Neural progenitor cell (in vitro differentiated cells): ENCODE measurements around the gene TRRAP. TPM values are rescaled to one million over a fixed set of nuclear protein-coding genes. Genes with fewer than 3 reads are reported as not detected.

ENCODE experiments used
- DNase-seq: peaks from one replicate; pipeline ENCODE4 v3.0.0-alpha.2; 2016; ENCODE audit warnings: low spot score
- H2AFZ ChIP-seq: fragments of 200-600 bp; sonication (generic); replicated peaks from 2 replicates; pipeline ENCODE4 v1.6.1; 2016; ENCODE audit warnings: antibody characterized with exemption
- H3F3A ChIP-seq: fragments of 200-600 bp; sonication (generic); 2 replicates; pipeline ENCODE4 v1.6.1; 2016; ENCODE audit warnings: antibody characterized with exemption, low read depth
- H3K27ac ChIP-seq: fragments of 200-600 bp; sonication (generic); 2 replicates; pipeline ENCODE4 v1.5.1; 2016; ENCODE audit warnings: mild to moderate bottlenecking
- H3K27me3 ChIP-seq: fragments of 200-600 bp; sonication (generic); 2 replicates; pipeline ENCODE4 v1.6.1; 2016; ENCODE audit warnings: mild to moderate bottlenecking, moderate library complexity
- H3K36me3 ChIP-seq: fragments of 200-600 bp; sonication (generic); 2 replicates; pipeline ENCODE4 v1.5.1; 2016
- H3K4me1 ChIP-seq: fragments of 200-600 bp; sonication (generic); 2 replicates; pipeline ENCODE4 v1.6.1; 2016; ENCODE audit warnings: mixed run types
- H3K4me2 ChIP-seq: fragments of 200-600 bp; sonication (generic); 2 replicates; pipeline ENCODE4 v1.6.1; 2016
- H3K4me3 ChIP-seq: fragments of 200-600 bp; sonication (generic); 2 replicates; pipeline ENCODE4 v1.5.1; 2016
- H3K79me2 ChIP-seq: fragments of 200-600 bp; sonication (generic); 2 replicates; pipeline ENCODE4 v1.6.1; 2016; ENCODE audit warnings: low read depth
- H3K9ac ChIP-seq: fragments of 200-600 bp; sonication (generic); 2 replicates; pipeline ENCODE4 v1.6.1; 2016
- H3K9me3 ChIP-seq: fragments of 200-600 bp; sonication (generic); 2 replicates; pipeline ENCODE4 v1.5.1; 2016; ENCODE audit warnings: low read depth
- H4K20me1 ChIP-seq: fragments of 200-600 bp; sonication (generic); 2 replicates; pipeline ENCODE4 v1.6.1; 2016; ENCODE audit warnings: low read depth
- H3K27ac Mint-ChIP-seq: 3 replicates; pipeline ENCODE4 v1.8.0; 2021; ENCODE audit warnings: mixed read lengths
- H3K27me3 Mint-ChIP-seq: 2 replicates; pipeline ENCODE4 v1.8.0; 2022; ENCODE audit warnings: low read depth, mild to moderate bottlenecking, inconsistent platforms, moderate library complexity, mixed read lengths; ENCODE audit not compliant: insufficient read depth
- H3K36me3 Mint-ChIP-seq: 3 replicates; pipeline ENCODE4 v1.8.0; 2021; ENCODE audit warnings: mixed read lengths
- H3K4me1 Mint-ChIP-seq: 3 replicates; pipeline ENCODE4 v1.8.0; 2021; ENCODE audit warnings: mixed read lengths
- H3K4me3 Mint-ChIP-seq: 3 replicates; pipeline ENCODE4 v1.8.0; 2021; ENCODE audit warnings: mild to moderate bottlenecking, moderate library complexity, mixed read lengths
- H3K9me3 Mint-ChIP-seq: 3 replicates; pipeline ENCODE4 v1.8.0; 2020; ENCODE audit warnings: mixed read lengths
- CTCF ChIP-seq: fragments of 200-600 bp; sonication (generic); IDR thresholded peaks from 2 replicates; pipeline ENCODE4 v1.5.1; 2017; ENCODE audit warnings: antibody characterized with exemption, mild to moderate bottlenecking
- EZH2 ChIP-seq: fragments of 200-600 bp; sonication (generic); IDR thresholded peaks from 2 replicates; pipeline ENCODE4 v1.6.1; 2017; ENCODE audit warnings: antibody characterized with exemption, mild to moderate bottlenecking, moderate library complexity
- EZH2phosphoT487 ChIP-seq: fragments of 200-600 bp; sonication (generic); IDR thresholded peaks from 2 replicates; pipeline ENCODE4 v1.6.1; 2017; ENCODE audit warnings: antibody characterized with exemption
- total RNA-seq: library from RNA; depleted of rRNA; stranded (reverse); fragments of >200 nt; gene quantifications from 2 replicates; pipeline ENCODE4 v1.2.3, GENCODE V29; 2015; ENCODE audit warnings: low replicate concordance

The TRRAP gene
- total RNA-seq, 1 donor from 2014 or later, result 19.9 TPM

GRCh38 chr7:98917331-98917730, 39.0 kb downstream of the TRRAP start:
- H3K4me2 ChIP-seq, result no peak overlapping the region
- H3K4me3 ChIP-seq, result no peak overlapping the region
- no peaks in the 10 kb centered on the region for H3K79me2 ChIP-seq
- Mint-ChIP-seq H3K27ac (no peak overlapping the region), H3K27me3 (no peaks in the 10 kb centered on the region), H3K4me3 (no peak overlapping the region), H3K4me1 (no peaks in the 10 kb centered on the region), H3K9me3 (no peaks in the 10 kb centered on the region), H3K36me3 (peaks cover 34% of the 10 kb centered on the region)
- H3K9ac ChIP-seq, result no peak overlapping the region
- H3K4me1 ChIP-seq, result no peaks in the 10 kb centered on the region
- no peaks in the 10 kb centered on the region for H3F3A ChIP-seq
- no peak for DNase-seq
- H3K27me3 ChIP-seq, result no peaks in the 10 kb centered on the region
- H2AFZ ChIP-seq, result no peak overlapping the region
- peaks cover 4% of the 10 kb centered on the region for H3K36me3 ChIP-seq
- no peak for TF ChIP-seq EZH2
- H3K27ac ChIP-seq, result no peak overlapping the region
- H3K9me3 ChIP-seq, result no peaks in the 10 kb centered on the region
- H4K20me1 ChIP-seq, result peaks cover 4% of the 10 kb centered on the region

DNA sequence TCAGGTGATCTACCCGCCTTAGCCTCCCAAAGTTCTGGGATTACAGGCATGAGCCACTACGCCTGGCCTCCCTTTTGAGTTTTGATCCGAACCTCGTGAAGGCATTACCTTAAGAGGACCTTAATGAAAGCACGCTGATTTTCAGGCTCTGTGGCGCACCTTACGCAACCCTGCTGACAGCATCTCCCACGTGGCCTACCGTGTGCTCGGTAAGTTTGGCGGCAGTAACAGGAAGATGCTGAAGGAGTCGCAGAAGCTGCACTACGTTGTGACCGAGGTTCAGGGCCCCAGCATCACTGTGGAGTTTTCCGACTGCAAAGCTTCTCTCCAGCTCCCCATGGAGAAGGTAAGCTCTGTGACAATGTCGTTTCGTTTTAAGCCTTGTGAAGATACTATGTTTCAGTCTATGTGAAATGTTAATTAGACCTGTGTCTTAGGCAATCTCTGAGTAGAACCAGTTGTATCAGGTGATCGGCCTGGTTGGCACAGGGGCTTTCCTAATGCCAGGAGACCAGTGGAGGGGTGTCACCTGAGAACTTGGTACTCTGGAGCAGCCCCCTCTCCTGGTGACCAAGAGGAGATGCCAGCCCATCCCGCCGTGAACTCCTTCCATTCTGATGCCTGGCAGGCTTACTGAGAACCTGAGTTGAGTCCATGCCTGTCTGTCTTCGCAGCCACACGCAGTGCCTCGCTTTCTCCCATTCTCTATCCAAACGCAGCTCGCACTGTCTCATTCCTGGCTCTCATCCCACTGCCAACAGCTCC, 43.5 kb downstream of the TRRAP start:
- Histone ChIP-seq H3K4me3 (no peak overlapping the region), H3K4me1 (no peaks in the 10 kb centered on the region), H3F3A (no peaks in the 10 kb centered on the region), H3K9ac (no peak overlapping the region), H4K20me1 (peaks cover 4% of the 10 kb centered on the region), H3K79me2 (no peaks in the 10 kb centered on the region), H3K36me3 (peaks cover 3% of the 10 kb centered on the region), H3K9me3 (no peaks in the 10 kb centered on the region), H2AFZ (no peak overlapping the region), H3K27me3 (no peaks in the 10 kb centered on the region), H3K27ac (no peak overlapping the region), H3K4me2 (no peak overlapping the region)
- H3K4me3 Mint-ChIP-seq, result no peak overlapping the region
- H3K4me1 Mint-ChIP-seq, result no peaks in the 10 kb centered on the region
- peaks cover 44% of the 10 kb centered on the region for H3K36me3 Mint-ChIP-seq
- no peak overlapping the region for H3K27ac Mint-ChIP-seq
- TF ChIP-seq CTCF (peak; percentile 32), EZH2 (no peak)
- no peaks in the 10 kb centered on the region for H3K9me3 Mint-ChIP-seq
- H3K27me3 Mint-ChIP-seq, result no peaks in the 10 kb centered on the region
- DNase-seq, result peak; percentile 18

DNA sequence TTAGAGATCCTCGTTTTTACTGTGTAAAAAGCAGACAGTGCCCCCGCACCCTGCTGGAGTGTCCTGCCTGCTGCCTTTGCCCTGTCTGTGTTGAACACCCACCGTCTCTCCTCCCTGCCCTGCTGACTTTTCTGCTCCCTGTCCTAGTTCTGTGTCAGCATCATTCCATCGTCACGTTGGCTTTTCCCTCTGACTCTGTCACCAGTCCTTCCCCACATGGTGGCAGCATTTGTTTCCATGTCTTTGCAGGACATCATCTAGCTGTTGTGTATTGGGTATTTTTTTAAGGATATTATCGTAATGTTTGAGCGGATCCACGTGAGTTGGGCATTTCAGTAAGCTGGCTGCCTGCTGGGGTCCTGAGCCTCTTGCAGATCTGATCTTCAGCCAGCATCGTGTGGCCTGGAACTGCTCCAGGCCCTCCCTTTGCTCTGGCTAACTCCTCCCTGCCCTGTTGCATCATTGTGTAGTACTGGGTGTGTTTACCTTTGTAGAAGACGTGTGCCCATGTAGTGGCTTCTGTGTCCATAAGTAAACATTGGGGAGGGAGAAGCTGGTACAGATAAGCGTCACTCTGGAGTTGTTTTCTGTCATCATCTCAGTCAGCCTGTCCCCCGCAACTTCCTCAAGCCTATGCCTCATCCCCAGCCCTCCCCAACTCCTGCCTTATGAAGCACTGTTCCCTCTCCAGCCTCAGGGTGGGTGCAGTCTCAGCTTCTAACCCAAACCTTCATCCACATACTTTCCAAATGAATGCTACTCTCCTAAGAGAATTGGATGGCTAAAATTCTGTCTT, 44.3 kb downstream of the TRRAP start:
- Histone ChIP-seq H4K20me1 (peaks cover 4% of the 10 kb centered on the region), H3F3A (no peaks in the 10 kb centered on the region), H3K4me1 (no peaks in the 10 kb centered on the region), H3K9me3 (no peaks in the 10 kb centered on the region), H3K9ac (no peak overlapping the region), H2AFZ (no peak overlapping the region), H3K36me3 (peaks cover 3% of the 10 kb centered on the region), H3K79me2 (no peaks in the 10 kb centered on the region), H3K4me2 (no peak overlapping the region), H3K4me3 (no peak overlapping the region), H3K27ac (no peak overlapping the region), H3K27me3 (no peaks in the 10 kb centered on the region)
- Mint-ChIP-seq H3K27ac (no peak overlapping the region), H3K9me3 (no peaks in the 10 kb centered on the region), H3K36me3 (peaks cover 47% of the 10 kb centered on the region), H3K4me1 (no peaks in the 10 kb centered on the region), H3K4me3 (no peak overlapping the region), H3K27me3 (no peaks in the 10 kb centered on the region)
- no peak for DNase-seq
- TF ChIP-seq EZH2, result no peak
- no peak for TF ChIP-seq EZH2phosphoT487
- no peak for TF ChIP-seq CTCF

DNA sequence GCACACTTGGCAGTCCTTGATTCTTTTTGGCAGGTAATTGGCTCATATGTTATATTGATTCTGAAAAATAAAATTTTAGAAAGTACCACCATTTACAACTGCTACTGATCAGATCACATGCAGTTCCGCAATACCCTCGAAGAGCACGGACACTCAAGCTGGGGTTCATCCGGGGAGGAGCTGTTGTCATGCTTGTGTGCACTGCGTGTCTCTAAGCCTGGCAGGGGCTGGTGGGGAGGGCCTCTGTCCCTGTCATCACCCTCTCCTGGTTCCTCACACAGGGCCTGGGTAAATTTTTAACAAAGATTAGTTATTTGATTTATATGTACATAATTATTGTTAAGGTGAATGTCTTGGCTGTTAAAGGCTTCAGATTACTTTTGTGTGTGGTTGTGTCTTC, 45.2 kb downstream of the TRRAP start:
- H3K36me3 ChIP-seq, result peaks cover 3% of the 10 kb centered on the region
- no peak overlapping the region for H2AFZ ChIP-seq
- no peak overlapping the region for H3K4me3 ChIP-seq

More for the DNA sequence above, 45.2 kb downstream of the TRRAP start:
- Mint-ChIP-seq H3K4me3 (no peak overlapping the region), H3K4me1 (no peaks in the 10 kb centered on the region), H3K9me3 (no peaks in the 10 kb centered on the region), H3K27me3 (no peaks in the 10 kb centered on the region), H3K27ac (no peak overlapping the region), H3K36me3 (peaks cover 52% of the 10 kb centered on the region)
- H3K9me3 ChIP-seq, result no peaks in the 10 kb centered on the region
- no peaks in the 10 kb centered on the region for H3K27me3 ChIP-seq
- H3K4me2 ChIP-seq, result no peak overlapping the region
- H3K9ac ChIP-seq, result no peak overlapping the region
- no peaks in the 10 kb centered on the region for H3F3A ChIP-seq
- no peaks in the 10 kb centered on the region for H3K79me2 ChIP-seq
- no peaks in the 10 kb centered on the region for H3K4me1 ChIP-seq
- no peak for DNase-seq
- peaks cover 1% of the 10 kb centered on the region for H4K20me1 ChIP-seq
- H3K27ac ChIP-seq, result no peak overlapping the region
- TF ChIP-seq CTCF (no peak), EZH2phosphoT487 (no peak), EZH2 (no peak)
